Pons (tissue), 1 donor: ENCODE results near the gene MYOM1.
"Not testable (repeated sequence)": the region's sequence is repeated elsewhere in the genome, so short reads cannot be mapped to it uniquely, and the experiment has no call there.

Experiments used
- DNase-seq: peaks from one replicate; pipeline ENCODE4 v3.0.0-alpha.2; 2016; ENCODE audit warnings: low spot score

The MYOM1 gene

DNA sequence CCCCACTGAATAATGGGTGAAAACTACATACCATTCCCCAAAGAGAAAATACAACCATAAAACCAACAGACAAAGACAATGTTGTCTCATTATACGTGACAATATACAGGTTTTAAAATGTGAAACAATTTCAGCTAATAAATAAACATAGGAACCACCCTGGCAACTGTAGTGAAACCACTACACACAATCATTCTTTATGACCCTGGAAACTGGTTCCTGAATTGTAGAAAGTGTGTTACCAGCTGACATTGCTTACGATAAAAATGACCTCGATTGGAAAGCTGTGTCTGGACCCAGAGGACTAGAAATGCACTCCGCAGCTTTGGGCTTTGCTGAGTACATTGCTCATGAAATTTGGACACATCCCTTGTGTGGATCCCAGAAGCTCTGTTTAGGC, 132.9 kb downstream of the MYOM1 start:
- DNase-seq = no peak

DNA sequence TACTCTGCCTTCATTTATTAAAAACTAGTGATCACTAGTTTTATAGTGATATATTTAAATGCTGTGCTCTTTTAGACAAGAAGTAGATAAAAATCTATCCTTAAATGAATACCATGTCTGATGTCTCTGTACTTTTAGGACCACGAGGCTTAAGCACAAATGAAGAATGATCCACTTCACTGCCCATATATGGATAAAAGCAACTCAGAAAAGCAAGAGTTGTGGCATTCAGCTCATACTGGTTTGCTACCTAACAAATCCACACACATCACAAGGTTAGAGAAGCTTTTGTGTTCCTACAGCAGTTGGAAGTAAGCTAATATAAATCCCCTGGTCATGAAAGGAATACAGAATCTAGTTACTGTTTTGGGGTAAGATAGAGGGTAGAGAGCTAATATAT, 134.2 kb downstream of the MYOM1 start:
- no peak for DNase-seq

DNA sequence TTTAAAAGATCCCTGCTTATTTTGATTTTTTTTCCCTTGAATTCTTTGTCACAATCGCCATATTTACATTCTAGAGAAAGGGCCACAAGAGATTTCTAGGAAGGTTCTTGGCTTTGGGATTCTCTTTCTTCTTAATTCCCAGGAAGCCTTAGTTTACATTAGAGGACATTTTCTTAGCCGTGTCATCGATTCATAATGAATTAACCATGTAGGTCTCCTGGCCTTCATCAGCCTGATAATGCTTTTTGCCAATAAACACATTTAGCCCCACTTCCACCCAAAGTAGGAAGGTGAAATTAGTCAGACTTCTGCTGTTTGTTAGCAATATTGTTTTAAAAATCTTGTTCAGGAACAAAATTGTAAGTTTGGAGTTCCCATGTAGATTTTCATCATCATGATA, 135.6 kb downstream of the MYOM1 start:
- DNase-seq = no peak

DNA sequence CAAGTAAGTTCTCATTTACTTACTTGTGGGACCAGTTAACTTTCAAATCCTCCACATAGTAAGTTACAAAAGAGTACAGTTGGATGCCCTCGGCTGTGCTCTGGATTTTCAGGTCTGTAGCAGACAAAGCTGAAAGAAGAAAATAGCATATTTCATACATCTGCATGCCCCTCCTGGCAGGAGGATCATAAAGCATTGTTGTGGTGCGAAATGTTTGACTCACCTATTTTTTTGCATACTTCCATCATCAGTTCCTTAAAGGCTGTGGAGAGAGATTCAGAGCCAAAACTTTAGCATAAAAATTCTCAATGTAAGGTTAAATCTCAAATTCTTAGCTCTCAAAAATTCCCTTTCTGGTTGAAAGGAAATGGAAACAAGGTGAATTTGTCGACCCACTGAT, 136.0 kb downstream of the MYOM1 start:
- no peak for DNase-seq

DNA sequence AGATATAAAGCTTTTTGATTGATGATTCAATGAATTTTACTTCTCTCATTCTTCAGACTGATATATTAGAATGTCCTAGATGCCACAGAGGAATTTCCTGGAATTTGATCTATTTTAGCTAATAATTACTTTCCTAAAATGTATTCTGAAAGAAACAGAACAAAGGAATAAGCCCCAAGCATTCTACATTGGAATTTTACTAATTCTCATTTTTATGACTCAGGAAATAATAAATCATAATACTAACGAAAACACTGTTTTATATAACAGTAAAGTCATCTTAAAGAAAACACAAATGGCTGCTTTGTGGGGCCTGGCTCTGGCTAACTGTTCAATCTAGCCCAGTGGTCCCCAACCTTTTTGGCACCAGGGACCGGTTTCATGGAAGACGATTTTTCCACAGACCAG, 138.2 kb downstream of the MYOM1 start:
- no peak for DNase-seq

DNA sequence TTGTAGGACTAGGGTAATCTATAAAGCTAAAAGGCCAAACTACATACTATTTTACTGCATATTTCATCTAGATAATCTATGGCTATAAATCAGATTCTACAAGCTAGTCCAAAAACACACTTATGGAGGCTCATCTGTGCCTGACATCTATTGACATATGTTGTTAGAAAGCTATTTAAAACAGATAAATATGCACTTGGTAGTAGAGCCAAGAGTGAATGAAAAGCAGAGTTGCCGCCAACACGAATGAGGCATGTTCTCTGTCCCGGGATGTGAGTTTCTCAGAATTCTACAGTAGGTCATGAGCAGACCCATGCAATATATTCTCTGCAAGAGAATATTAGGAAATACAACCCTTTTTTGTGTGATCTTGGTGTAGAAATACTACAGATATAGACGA, 140.1 kb downstream of the MYOM1 start:
- no peak for DNase-seq

DNA sequence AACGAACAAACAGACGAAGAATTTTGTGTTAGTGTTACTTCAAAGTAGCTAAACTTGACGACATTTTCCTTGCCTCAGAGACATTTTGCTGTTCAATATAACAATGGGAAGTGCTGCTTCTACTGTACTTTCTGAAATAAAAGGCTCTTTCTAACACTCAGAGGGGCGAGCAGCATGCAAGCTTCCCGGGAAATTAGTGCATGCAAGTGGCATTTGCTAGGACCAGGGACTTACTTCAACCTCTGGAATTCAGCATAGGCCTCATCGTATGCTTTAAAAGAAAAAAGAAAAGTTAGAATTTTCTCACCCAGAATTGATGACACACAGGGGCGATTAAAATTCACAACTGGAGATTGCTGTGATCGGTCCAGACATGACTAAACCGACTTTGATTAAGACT, 144.3 kb downstream of the MYOM1 start:
- no peak for DNase-seq

DNA sequence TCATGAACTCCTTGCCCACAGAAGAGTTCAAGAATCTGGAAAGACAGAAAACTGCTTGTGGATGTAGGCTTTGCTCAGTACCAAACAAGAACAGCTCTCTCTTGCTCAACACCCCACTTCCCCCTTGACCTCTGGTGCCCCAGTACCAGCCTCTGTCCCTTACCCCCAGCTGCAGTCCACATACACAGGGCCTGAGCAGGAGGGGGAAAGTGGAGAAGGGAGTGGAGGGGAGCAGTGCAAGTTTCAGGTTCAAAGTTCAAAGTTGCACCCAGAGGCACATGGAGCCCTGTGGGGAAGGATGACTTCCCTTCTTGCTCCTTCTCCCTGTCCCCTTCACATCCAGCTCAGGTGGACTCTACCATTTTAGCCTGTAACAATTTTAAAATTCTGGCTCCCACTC, 145.7 kb downstream of the MYOM1 start:
- DNase-seq = peak; percentile 3

DNA sequence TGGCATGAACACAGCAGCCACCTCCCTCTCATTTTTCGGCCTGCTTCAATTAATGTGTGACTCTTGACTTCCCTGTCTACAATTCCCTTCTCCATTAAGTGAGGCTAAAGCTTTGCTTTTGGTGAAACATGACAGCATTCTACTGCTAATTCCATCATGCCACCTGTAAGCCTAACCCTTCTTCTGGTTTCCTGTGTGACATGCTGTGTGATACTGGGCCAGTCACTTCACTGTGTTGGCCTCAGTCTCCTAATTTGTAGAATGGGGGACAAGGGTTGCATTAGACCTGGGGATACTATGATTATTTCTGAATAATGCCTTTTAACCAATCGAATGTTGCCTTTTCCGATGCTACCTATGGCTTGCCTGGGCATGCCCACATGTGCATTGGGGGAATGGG, 146.4 kb downstream of the MYOM1 start:
- DNase-seq = not testable (repeated sequence)

DNA sequence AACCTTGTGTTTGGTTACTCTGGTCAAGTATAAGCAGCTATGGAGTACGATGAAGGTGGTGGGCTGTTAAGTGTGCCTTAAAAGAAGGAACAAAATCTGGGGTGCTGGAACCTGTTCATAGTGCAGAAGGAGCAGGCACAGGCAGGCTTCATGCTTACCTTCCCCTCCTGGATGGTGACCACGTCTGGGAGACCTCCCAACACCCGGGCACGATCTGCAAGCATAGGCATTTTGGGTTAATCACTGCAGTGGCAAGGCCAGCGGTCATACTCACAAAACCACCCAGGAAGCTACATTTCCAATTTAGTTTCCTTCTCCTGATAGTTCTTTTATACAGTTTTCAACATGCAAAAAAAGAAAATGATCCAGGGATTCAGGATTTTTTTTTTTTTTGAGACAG, 148.1 kb downstream of the MYOM1 start:
- no peak for DNase-seq

DNA sequence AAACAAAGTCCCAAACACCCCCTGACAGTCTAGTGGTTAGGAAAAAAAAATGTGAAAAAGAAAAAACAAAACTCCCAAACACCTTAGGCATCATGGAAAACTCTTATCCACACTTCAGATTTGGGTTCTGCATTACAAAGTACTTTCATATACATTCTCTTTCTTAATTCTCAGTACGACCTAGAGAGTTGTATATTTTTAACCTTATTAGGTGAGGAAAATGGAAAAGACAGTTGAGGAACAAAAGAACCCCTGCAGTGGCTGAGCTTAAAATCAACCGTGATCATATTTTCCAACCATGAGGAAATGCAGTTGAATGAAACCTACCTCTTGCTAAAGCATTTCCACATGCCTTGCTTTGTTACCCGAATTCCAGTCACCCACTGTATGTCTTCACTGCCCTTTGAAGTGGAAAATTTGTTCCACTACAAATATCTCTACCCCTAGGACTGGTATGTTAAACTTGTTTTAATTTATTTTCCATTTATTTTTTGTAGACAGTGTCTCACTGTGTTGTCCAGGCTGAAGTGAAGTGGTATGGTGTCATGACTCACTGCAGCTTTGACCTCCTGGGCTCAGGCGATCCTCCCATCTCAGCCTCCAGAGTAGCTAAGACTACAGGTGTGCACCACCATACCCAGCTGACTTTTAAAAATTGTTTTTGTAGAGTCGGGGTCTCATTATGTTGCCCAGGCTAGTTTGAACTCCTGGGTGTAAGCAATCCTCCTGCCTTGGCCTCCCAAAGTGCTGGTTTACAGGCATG, 149.9 kb downstream of the MYOM1 start:
- no peak for DNase-seq

DNA sequence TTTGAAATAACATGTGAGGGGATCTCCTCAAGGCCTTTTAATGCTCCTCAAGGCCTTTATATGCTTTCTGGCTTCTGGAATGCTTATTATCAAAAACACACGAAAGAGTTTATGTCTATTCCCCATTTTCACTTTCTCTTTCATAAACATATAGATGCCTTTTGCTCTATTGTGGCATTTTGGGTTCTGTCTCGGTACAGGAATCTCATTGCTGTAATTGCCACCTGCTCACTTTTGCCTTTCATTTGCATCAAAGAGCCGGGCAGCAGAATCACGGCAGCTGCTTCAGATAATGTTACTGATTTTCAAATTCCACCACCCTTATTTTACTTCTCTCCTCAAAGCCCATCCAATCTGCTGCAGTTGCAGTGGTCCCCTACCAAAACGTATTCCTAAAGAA, 152.0 kb downstream of the MYOM1 start:
- no peak for DNase-seq

DNA sequence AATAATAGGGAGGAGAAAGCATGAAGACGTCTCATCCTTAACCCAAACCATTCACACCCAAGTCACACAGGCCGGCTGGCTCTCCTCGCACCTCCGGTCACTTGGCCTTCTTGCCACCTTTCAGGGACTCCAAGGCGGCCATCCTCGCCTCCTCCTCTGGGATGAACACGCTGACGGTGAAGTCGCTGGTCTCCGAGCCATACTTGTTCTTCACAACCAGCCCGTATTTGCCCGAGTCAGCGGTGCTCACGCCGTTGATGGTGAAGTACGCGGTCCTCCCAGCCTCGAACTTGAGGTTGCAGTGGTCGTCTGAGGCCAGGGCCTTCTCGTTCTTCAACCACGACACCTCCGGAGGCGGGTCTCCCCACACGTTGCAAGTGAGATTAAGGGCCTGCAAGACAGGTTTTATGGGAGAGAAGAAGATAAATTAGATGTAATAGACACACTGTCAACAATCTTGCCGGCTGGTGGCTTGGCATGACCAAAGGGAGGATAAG, 152.6 kb downstream of the MYOM1 start:
- no peak for DNase-seq

DNA sequence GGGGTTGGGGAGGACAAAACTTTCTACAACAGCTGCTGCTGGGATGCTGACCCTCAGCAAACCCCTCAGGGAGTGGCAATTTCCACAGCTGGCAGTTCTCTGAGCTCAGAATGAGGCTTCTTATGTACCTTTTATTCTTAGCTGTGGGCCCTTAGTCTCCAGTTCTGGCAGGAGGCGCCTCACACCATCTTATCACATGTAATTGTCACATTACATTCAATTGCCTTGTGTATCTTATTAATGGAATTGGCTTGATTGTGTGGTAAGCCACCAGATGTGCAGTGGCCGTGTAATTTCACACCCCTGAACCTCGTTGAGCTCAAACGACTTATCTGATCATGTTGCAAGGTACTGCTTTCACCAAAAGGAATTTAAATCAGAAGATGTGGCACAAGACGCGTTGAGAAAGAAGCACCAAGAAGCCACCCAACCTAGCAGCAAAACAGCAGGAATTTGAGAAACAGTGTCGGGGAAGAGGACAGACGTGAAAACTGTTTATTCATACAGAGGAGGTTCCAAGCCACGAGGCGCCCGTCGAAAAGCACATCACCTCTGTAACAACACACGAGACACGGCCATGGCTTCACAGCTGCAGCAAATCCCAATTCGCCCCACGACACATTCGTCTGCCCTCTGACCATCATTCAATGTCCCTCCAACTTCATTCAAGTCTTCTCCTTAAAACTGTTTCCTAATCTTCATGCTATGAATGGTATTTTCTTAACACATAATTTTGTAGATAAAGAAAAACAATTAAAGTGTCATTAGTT, 153.2 kb downstream of the MYOM1 start:
- DNase-seq = no peak

DNA sequence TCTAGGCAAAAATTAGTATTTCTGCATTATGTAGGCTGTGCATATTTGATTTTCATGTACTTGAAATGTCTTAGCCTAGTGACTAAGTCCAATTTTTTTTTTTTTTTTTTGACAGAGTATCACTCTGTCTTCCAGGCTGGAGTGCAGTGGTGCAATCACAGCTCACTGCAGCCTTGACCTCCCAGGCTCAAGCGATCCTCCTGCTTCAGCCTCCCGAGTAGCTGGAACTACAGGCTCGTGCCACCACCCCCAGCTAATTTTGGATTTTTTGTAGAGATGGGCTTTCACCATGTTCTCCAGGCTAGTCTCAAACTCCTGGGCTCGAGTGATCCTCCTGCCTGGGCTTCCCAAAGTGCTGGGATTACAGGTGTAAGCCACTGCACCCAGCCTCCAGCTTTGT, 156.0 kb downstream of the MYOM1 start:
- DNase-seq = not testable (repeated sequence)

DNA sequence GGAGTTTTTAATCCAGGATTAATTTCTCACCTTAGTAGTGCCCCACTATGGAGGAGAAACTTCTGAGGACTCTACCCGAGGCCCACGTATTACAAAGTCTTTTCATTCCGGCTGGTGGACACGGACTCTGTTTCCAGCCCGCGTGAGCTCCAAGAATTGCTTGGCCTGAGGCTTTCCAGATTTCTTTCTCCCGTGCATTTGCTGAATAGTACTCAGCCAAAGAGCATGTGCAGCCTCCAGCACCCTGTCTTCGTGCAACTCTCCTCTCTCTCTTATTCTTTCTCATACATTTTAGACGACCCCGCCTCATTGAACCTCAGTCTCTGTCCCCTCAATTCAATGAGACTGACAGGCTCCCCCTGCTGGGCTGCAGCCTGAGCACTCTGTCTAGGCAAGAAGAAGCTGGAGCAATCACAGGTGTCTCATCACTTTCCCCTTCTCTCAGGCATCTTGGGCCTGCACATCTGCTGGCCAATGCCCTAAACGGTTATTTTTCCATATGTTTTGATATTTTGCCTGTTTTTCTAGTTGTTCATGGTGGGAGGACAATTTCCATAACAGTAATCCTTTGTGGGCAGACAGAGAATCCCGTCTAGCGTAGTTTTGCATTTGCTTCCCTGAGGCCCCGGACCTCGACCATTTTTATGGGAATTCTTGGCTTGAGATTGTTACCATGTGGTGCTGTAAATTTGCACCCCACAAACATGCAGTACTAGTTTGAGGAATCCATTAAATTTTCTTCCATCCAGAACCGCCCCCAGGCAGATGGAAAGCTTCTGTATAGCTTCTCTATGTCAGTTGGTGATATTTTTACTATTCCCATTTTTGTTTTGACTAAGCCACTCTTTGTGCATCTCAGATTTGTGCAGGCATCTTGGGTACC, 156.7 kb downstream of the MYOM1 start:
- peak; percentile 80 for DNase-seq

DNA sequence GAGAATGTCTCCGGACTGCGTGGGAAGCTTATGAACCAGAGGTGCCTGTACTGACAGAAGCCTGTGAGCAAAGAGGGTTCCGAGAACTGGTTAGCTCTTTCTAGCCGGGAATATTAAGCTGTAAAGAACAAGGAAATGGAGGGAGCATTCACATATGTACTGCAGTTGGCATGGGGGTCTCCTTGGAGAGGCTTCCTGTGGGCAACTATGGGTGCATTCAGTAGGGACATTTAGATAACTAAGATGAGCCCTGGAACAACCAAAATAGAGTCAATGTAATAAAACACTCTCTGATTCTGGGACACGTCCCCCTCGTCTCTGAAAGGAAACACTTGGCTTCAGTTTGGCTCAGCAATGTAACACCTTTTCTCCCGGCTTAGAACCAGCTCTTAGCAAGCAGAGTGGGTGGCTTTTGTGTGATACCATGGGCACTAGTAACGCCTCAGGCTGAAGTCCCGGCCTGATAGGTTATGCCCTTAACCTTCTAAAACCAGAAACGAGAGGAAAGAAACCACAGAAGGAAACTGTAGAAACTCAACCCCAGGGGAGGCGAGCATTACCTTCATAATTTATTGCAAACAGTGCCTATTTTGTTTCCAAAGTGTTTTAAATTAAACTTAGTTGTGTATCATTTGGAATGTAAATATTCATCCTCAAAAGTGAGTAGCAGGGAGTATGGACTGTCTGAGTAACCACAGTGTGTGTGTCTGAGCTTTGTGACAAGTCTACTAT, 158.0 kb downstream of the MYOM1 start:
- DNase-seq = no peak

DNA sequence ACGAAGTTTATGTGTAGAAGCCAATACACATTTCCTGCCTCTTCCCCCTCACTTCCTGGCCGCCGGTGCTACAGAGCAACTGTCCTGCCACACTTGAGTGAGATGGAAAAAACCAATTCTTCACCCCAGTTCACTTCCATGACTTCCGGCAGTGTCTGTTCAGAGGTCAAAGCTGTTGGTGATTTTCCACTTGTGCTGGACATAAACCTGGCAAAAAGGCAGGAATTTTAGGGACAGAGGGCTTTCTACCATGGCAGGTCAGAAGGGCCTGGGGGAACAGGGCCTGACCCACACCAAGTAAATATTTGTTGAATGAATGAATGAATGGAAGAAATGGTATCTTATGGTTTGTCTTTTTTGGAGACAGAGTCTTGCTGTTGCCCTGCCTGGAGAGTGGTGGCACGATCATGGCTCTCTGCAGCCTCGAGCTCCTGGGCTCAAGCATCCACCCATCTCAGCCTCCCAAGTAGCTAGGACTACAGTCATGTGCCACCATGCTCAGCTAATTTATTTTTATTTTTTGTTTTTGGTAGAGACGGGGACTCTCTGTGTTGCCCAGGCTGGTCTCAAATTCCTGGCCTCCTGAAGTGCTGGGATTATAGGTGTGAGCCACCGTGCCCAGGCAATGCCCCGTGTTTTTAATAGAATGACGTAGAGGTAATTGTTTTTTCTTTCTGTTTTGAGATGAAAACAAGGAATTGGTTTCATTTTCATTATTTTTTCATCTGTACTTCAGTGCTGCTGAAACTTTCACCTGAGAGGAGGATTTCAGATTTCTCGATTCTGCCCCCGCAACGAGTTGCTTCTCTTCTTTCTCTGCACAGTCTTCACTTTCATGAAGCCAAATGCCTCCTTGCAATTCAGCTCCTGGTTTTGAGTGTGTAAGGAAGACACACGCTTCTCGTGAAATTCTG, 158.8 kb downstream of the MYOM1 start:
- DNase-seq = peak; percentile 4

DNA sequence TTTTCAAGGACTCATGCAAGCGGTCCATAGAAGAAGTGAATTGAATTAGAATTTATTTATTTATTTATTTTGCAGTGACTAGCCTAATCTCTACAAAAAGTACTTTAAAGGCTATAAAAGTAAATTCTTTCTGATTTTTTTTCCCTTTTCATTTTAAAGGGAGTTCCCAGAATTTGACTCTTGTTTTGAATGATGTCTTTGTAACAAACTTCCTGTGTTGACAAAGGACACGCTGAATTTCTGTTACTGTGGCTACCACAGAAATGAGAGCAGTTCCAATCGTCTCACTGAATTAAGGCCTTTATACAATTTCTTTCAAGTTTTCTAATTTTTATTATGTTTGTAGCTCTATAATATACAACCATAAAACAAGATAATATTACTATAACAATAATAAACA, 160.5 kb downstream of the MYOM1 start:
- DNase-seq = peak; percentile 61

DNA sequence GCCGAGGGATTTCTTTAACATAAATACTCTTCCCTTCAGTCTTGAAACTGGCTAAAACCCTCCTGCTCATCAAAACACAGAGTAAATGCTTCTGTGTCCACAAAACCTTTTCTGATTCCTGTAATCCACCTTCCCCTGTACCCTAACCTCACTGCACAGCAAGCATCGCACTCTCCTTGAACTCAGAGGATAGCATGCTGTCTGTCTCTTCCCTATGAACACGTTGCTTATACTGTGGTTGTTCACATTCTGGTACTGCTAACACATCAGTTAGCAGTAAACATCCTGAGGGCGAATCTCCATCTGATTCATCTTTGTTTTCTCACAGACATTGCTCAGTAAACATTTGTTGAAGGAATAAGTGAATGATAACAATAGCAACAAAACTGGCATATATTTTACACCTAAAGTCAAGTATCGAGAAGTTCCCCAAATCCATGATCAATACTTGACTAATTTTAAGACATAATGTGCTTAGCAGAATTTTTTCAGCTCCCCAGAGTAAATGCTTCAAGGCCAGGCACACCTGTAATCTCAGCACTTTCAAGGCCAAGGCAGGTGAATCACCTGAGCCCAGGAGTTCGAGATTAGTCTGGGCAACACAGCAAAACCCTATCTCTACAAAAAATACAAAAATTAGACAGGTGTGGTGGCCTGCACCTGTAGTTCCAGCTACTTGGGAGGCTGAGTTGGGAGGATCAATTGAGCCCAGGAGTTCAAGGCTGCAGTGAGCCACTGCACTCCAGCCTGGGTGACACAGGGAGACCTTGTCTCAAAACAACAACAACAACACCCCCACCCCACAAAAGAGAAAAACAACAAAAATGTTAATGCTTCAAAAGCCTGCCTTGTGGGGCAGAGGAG, 161.2 kb downstream of the MYOM1 start:
- no peak for DNase-seq
